Heart right ventricle (tissue), 16 donors: ENCODE measurements around the gene MBIP. TPM values are rescaled to one million over a fixed set of nuclear protein-coding genes. Genes with fewer than 3 reads are reported as not detected.

Experiments used
- ATAC-seq, 8 donors: fragments of 200-7000 bp; cut with Tn5 transposase; one replicate each; pipeline ENCODE4 v1.9.1; 2020; ENCODE audit warnings: mild to moderate bottlenecking in 8 of 8, moderate library complexity in 8 of 8, moderate number of reproducible peaks in 1 of 8
- DNase-seq, 2 donors: peaks; one replicate each; pipeline ENCODE4 v3.0.0-alpha.2; 2020
- H3K27ac ChIP-seq, 10 donors: fragments of 200-600 bp; sonication (generic) in 2 of 10; one replicate each; pipeline versions ENCODE4 v1.5.0 to v1.8.0; 2020 to 2022; ENCODE audit warnings: mild to moderate bottlenecking in 3 of 10
- H3K27me3 ChIP-seq, 7 donors: fragments of 200-600 bp; one replicate each; pipeline ENCODE4 v1.8.0; 2021 to 2022; ENCODE audit warnings: mild to moderate bottlenecking in 2 of 7
- H3K36me3 ChIP-seq, 9 donors: fragments of 200-600 bp; sonication (generic) in 1 of 9; one replicate each; pipeline versions ENCODE4 v1.5.0 to v1.8.0; 2020 to 2022; ENCODE audit warnings: mild to moderate bottlenecking in 2 of 9
- H3K4me1 ChIP-seq, 9 donors: fragments of 200-600 bp; sonication (generic) in 1 of 9; one replicate each; pipeline versions ENCODE4 v1.5.0 to v1.8.0; 2020 to 2022; ENCODE audit warnings: mild to moderate bottlenecking in 4 of 9
- H3K4me3 ChIP-seq, 10 donors: fragments of 200-600 bp; sonication (generic) in 2 of 10; one replicate each; pipeline versions ENCODE4 v1.5.0 to v1.8.0; 2020 to 2022; ENCODE audit warnings: mild to moderate bottlenecking in 7 of 10, moderate library complexity in 2 of 10
- H3K9me3 ChIP-seq, 11 donors: fragments of 200-600 bp in 10 of 11; sonication (generic) in 2 of 11; one replicate each; pipeline versions ENCODE4 v1.5.0 to v1.8.0; 2013 to 2022; ENCODE audit warnings: mild to moderate bottlenecking in 2 of 11, control low read depth in 1 of 11, moderate library complexity in 1 of 11
- WGBS, 2 donors: extraction: QIAGEN DNeasy Blood & Tissue Kit; methylation state at CpG; one replicate each; pipeline ENCODE4 v1.1.7; 2013; ENCODE audit warnings: inconsistent platforms in 1 of 2; 5-methylcytosine and 5-hydroxymethylcytosine counted together
- intact Hi-C, 10 donors: fragments of 100-400 bp; cut with DNase I; formaldehyde crosslinking; loops; one replicate each; pipeline versions ENCODE4 v1.11.1 to v1.14.2; 2022
- polyA plus RNA-seq, 2 donors: library from polyadenylated mRNA; stranded (reverse); fragments of 200-250 nt; gene quantifications; one replicate each; pipeline ENCODE4 v1.2.3, GENCODE V29; 2013
- total RNA-seq, 10 donors: library from RNA; stranded (reverse); fragmentation: NEBNext Ultra II Directional in 3 of 10; extraction: Animal tissue kit (Norgen Biotek cat#: 25700) in 3 of 10; gene quantifications; one replicate each; pipeline versions ENCODE4 v1.2.1 to v1.2.4, GENCODE V29; 2021 to 2023
- TF ChIP-seq, protein P1 (sequence below), 9 donors: fragments of 200-600 bp; sonication (generic) in 2 of 9; IDR thresholded peaks; one replicate each; pipeline versions ENCODE4 v1.5.0 to v1.8.0; 2021 to 2022; ENCODE audit warnings: antibody characterized with exemption in 9 of 9, mild to moderate bottlenecking in 5 of 9, moderate library complexity in 1 of 9
- donor health status: Arrhythmogenic right ventricular cardiomyopathy.
- donor health status: ischemic (EF 13 %, LVEDD 7.1; RV severe dilation, severe dysfunction).
- donor health status: healthy with polysubstance abuse.
- donor health status: DM: no; HTN: yes; CAD: no.
- donor health status: DM: no; HTN: no; CAD: no.
- donor health status: ischemic (EF 25% LVEDD 6.9; RV normal size, moderate dysfunction).
- donor health status: ischemic (EF 25% LVEDD 5.7; RV mildly dilated, moderate dysfunction).
- donor health status: healthy.
- donor health status: DM: yes; HTN: yes; CAD: no.
- donor health status: Ischemic cardiomyopathy.
- donor health status: ischemic (EF 35%, LVEDD 5.7; RV mildly dilated, moderate dysfunction).
- donor health status: nonischemic (EF 11% LVEDD 7.7; RV severe dilation, severe dysfunction).
- donor health status: DM: yes; HTN: yes; CAD: no.
- donor health status: PGD.
- donor health status: ischemic (EF 29% LVEDD 5.4; RV normal size, mild dysfunction).
- donor health status: nonischemic (EF 23%, LVEDD 6.1; RV moderate dilation, normal function).

Gene MBIP
- total and polyA plus RNA-seq, 12 donors = 8.2 to 15.1 (median 10.2) TPM

- DNase-seq = no peak
- Histone ChIP-seq H3K27ac (no peak overlapping the region), H3K27me3 (peaks cover 0 to 54% (median 5%) of the 10 kb centered on the region in 7 donors), H3K4me1 (peaks cover 0 to 4% (median 0%) of the 10 kb centered on the region in 9 donors), H3K9me3 (peaks cover 0 to 11% (median 0%) of the 10 kb centered on the region in 11 donors), H3K36me3 (no peaks in the 10 kb centered on the region), H3K4me3 (no peak overlapping the region)
- no peak for ATAC-seq
- TF ChIP-seq, protein P1, sequence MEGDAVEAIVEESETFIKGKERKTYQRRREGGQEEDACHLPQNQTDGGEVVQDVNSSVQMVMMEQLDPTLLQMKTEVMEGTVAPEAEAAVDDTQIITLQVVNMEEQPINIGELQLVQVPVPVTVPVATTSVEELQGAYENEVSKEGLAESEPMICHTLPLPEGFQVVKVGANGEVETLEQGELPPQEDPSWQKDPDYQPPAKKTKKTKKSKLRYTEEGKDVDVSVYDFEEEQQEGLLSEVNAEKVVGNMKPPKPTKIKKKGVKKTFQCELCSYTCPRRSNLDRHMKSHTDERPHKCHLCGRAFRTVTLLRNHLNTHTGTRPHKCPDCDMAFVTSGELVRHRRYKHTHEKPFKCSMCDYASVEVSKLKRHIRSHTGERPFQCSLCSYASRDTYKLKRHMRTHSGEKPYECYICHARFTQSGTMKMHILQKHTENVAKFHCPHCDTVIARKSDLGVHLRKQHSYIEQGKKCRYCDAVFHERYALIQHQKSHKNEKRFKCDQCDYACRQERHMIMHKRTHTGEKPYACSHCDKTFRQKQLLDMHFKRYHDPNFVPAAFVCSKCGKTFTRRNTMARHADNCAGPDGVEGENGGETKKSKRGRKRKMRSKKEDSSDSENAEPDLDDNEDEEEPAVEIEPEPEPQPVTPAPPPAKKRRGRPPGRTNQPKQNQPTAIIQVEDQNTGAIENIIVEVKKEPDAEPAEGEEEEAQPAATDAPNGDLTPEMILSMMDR (IDR thresholded peaks at IDR 0.05) = no peak
- WGBS, 2 donors = 82 to 86% methylated on average over 3 of the region's 3 CpGs
- intact Hi-C loops = loop anchor here in 1 of 10 donors (10.0 kb wide), 1 partner anchor 1201 kb away; the partner anchor contains the start of genes PPP2R3C and PRORP
Observed at GRCh38 chr14:36325853-36326252, 5.4 kb upstream of the MBIP start.

GRCh38 chr14:36324897-36325296 lies 4.5 kb upstream of the MBIP start:
- 75 to 81% methylated on average over 3 of the region's 3 CpGs for WGBS, 2 donors
- Histone ChIP-seq H3K4me3 (no peak overlapping the region), H3K4me1 (peaks cover 0 to 6% (median 0%) of the 10 kb centered on the region in 9 donors), H3K27me3 (peaks cover 0 to 50% (median 3%) of the 10 kb centered on the region in 7 donors), H3K36me3 (no peaks in the 10 kb centered on the region), H3K9me3 (peaks cover 0 to 11% (median 0%) of the 10 kb centered on the region in 11 donors), H3K27ac (no peak overlapping the region)
- ATAC-seq (no peak), DNase-seq (no peak)
- intact Hi-C loops = loop anchor here in 1 of 10 donors (10.0 kb wide), 1 partner anchor 1200 kb away; the partner anchor contains the start of genes PPP2R3C and PRORP
- TF ChIP-seq, protein P1 (IDR thresholded peaks at IDR 0.05) = no peak

GRCh38 chr14:36320897-36321381 lies 502 bp upstream of the MBIP start:
- ATAC-seq (peak in 2 of 8 donors; percentile 1 to 9), DNase-seq (no peak)
- Histone ChIP-seq H3K9me3 (no peaks in the 10 kb centered on the region), H3K27ac (peak overlapping the region in 5 of 10 donors; percentile 76 to 88 (median 82)), H3K27me3 (peaks cover 0 to 32% (median 0%) of the 10 kb centered on the region in 7 donors), H3K36me3 (no peaks in the 10 kb centered on the region), H3K4me3 (peak overlapping the region; percentile 77 to 93 (median 84)), H3K4me1 (peaks cover 0 to 35% (median 17%) of the 10 kb centered on the region in 9 donors)
- 65 to 72% methylated on average over 8 of the region's 8 CpGs for WGBS, 2 donors
- TF ChIP-seq, protein P1 (IDR thresholded peaks at IDR 0.05) = no peak
- intact Hi-C loops = loop anchor here in 1 of 10 donors (10.0 kb wide), 1 partner anchor 1196 kb away; the partner anchor contains the start of genes PPP2R3C and PRORP

- H3K9me3 ChIP-seq = no peaks in the 10 kb centered on the region
- intact Hi-C loops = loop anchor here in 1 of 10 donors (10.0 kb wide), 1 partner anchor 1195 kb away; the partner anchor contains the start of genes PPP2R3C and PRORP
- H3K27me3 ChIP-seq = peaks cover 0 to 28% (median 0%) of the 10 kb centered on the region in 7 donors
- H3K36me3 ChIP-seq = peaks cover 0 to 2% (median 0%) of the 10 kb centered on the region in 9 donors
- 1 to 2% methylated on average over 9 of the region's 9 CpGs for WGBS, 2 donors
- ATAC-seq (no peak), DNase-seq (no peak)
- peaks cover 0 to 35% (median 17%) of the 10 kb centered on the region in 9 donors for H3K4me1 ChIP-seq
- peak overlapping the region; percentile 77 to 93 (median 84) for H3K4me3 ChIP-seq
- H3K27ac ChIP-seq = peak overlapping the region in 9 of 10 donors; percentile 63 to 88 (median 78)
- TF ChIP-seq, protein P1 (IDR thresholded peaks at IDR 0.05) = no peak
Observed at GRCh38 chr14:36319899-36320199, 588 bp downstream of the MBIP start.
